Bronchial epithelial cell (primary cell): ENCODE measurements around the gene FNDC3A. TPM values are rescaled to one million over a fixed set of nuclear protein-coding genes. Genes with fewer than 3 reads are reported as not detected.
A peak's percentile ranks its signal among the peaks of the same experiment; 100 is the strongest.

Experiments used
- DNase-seq: peaks from one replicate; pipeline ENCODE4 v3.0.0-alpha.2; 2010; ENCODE audit warnings: low read depth
- FAIRE-seq: peaks from 2 replicates; lab custom pipeline; 2011; peaks lifted over from hg19 to GRCh38; lab: Jason Lieb, UNC
- H3K27me3 ChIP-seq: 2 replicates; pipeline ENCODE4 v1.5.1; 2011; ENCODE audit warnings: low read length; ENCODE audit not compliant: control insufficient read depth, insufficient read depth
- H3K36me3 ChIP-seq: 2 replicates; pipeline ENCODE4 v1.5.1; 2011; ENCODE audit warnings: low read length; ENCODE audit not compliant: control insufficient read depth, insufficient read depth
- H3K4me3 ChIP-seq: 2 replicates; pipeline ENCODE4 v1.5.1; 2011; ENCODE audit warnings: mild to moderate bottlenecking, low read depth, low read length, control low read depth
- total RNA-seq: library from RNA; depleted of rRNA; stranded (reverse); fragments of >200 nt; gene quantifications from 2 replicates; pipeline ENCODE4 v1.2.1, GENCODE V29; 2014
- TF ChIP-seq, protein P1 (sequence below): IDR thresholded peaks from 2 replicates; pipeline ENCODE4 v1.5.1; 2011; ENCODE audit warnings: mild to moderate bottlenecking, moderate library complexity, low read length, control low read depth, inconsistent platforms; ENCODE audit not compliant: insufficient read depth, severe bottlenecking

The FNDC3A gene, protein sequence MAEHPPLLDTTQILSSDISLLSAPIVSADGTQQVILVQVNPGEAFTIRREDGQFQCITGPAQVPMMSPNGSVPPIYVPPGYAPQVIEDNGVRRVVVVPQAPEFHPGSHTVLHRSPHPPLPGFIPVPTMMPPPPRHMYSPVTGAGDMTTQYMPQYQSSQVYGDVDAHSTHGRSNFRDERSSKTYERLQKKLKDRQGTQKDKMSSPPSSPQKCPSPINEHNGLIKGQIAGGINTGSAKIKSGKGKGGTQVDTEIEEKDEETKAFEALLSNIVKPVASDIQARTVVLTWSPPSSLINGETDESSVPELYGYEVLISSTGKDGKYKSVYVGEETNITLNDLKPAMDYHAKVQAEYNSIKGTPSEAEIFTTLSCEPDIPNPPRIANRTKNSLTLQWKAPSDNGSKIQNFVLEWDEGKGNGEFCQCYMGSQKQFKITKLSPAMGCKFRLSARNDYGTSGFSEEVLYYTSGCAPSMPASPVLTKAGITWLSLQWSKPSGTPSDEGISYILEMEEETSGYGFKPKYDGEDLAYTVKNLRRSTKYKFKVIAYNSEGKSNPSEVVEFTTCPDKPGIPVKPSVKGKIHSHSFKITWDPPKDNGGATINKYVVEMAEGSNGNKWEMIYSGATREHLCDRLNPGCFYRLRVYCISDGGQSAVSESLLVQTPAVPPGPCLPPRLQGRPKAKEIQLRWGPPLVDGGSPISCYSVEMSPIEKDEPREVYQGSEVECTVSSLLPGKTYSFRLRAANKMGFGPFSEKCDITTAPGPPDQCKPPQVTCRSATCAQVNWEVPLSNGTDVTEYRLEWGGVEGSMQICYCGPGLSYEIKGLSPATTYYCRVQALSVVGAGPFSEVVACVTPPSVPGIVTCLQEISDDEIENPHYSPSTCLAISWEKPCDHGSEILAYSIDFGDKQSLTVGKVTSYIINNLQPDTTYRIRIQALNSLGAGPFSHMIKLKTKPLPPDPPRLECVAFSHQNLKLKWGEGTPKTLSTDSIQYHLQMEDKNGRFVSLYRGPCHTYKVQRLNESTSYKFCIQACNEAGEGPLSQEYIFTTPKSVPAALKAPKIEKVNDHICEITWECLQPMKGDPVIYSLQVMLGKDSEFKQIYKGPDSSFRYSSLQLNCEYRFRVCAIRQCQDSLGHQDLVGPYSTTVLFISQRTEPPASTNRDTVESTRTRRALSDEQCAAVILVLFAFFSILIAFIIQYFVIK
- total RNA-seq: 23.0 and 24.0 TPM in 2 replicates

DNA sequence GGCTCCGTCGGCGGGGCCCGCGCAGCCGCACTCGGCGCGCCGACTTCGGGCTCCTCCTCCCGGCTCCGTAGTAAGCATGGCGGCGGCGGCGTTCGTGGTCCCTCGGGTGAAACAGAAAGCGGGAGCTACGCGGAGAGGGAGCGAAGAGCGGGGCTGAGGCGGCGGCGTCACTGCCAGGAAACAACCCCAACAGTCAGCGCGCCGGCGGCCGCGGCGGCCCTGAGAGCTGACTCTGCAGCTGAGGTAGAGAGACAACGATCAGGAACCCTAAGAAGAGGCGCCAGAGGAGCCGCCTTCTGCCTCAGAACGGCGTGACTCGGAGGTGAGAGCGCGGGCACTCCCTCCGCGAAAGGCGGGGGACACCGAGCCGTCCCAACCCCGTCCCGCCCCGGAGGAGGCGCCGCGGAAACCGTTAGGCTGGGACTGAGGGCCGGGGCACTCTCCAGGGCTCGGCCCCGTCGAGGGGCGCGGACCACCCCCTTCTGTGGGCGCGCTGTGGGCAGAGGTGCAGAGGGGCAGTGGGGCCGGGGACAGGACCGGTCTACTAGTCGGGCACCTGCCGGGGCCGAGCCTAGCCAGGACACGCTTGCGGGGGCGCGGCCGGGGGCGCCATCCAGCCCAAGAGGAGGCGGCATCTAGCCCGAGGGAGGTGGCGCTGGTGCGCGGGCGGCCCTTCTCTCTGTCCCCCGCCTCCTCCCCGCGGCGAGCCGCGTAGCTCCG, at the start of gene FNDC3A:
FNDC3A (plus strand) TSS at position 57 of the 720 bp plus-strand sequence. CDS start 30,279 bp downstream, outside the sequence.
- Histone ChIP-seq H3K27me3 (no peaks in the 10 kb centered on the region), H3K36me3 (no peaks in the 10 kb centered on the region), H3K4me3 (peak within 1 kb of the TSS; percentile 77)
- DNase-seq (peak; percentile 59), FAIRE-seq (no peak)
- TF ChIP-seq, protein P1, sequence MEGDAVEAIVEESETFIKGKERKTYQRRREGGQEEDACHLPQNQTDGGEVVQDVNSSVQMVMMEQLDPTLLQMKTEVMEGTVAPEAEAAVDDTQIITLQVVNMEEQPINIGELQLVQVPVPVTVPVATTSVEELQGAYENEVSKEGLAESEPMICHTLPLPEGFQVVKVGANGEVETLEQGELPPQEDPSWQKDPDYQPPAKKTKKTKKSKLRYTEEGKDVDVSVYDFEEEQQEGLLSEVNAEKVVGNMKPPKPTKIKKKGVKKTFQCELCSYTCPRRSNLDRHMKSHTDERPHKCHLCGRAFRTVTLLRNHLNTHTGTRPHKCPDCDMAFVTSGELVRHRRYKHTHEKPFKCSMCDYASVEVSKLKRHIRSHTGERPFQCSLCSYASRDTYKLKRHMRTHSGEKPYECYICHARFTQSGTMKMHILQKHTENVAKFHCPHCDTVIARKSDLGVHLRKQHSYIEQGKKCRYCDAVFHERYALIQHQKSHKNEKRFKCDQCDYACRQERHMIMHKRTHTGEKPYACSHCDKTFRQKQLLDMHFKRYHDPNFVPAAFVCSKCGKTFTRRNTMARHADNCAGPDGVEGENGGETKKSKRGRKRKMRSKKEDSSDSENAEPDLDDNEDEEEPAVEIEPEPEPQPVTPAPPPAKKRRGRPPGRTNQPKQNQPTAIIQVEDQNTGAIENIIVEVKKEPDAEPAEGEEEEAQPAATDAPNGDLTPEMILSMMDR: peak; percentile 13

DNA sequence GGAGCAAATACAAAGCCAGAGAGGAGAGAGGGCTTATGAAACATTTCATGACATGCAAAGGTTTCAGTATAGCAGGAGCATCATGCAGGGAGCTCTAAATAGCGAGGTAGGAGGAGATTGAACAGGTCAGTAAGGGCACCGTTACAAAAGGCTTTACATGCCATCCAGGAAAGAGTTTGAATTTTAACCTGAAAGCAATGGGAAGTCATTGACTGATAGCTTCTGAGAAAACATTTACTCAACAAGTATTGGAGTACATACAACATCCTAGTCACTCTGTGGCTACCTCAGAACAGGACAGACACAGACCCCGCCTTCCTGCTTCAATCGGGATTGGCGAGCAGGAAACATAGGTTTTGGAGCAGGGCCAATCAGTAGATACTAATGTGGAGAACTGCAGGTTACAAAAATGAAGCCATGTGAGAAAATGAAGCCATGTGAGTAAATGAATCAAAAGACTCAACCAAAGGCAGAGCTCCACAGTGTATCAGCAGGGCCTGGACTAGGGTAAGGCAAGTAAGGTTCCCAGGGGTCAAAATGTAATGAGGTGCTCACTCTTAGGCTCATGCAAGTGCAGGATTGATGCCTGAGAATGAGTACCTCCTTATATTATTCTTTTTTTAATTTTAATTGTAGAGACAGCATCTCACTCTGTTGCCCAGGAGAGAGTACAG, 46.8 kb upstream of the FNDC3A start:
- Histone ChIP-seq H3K36me3 (no peaks in the 10 kb centered on the region), H3K4me3 (no peak overlapping the region), H3K27me3 (peaks cover 3% of the 10 kb centered on the region)
- DNase-seq (no peak), FAIRE-seq (no peak)
- TF ChIP-seq, protein P1: no peak

DNA sequence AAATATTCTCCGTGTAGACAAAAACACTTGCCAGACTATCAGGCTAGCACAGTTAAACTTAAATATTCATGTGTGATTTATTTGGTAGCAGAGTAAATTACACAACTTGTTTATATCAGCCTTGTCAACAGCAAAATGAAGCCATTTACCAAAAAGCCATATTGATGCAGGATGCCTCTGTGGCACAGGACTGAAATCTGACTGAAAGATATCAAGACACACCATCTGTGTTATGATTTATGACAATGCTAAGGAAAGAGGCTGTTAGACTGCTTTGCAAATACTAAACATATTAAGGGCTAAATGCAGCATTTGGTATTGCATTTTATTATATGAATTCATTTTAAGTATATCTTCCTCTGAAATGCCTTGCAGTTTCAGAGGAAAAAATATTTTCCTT, 44.8 kb upstream of the FNDC3A start:
- no peak overlapping the region for H3K4me3 ChIP-seq
- FAIRE-seq: no peak

DNA sequence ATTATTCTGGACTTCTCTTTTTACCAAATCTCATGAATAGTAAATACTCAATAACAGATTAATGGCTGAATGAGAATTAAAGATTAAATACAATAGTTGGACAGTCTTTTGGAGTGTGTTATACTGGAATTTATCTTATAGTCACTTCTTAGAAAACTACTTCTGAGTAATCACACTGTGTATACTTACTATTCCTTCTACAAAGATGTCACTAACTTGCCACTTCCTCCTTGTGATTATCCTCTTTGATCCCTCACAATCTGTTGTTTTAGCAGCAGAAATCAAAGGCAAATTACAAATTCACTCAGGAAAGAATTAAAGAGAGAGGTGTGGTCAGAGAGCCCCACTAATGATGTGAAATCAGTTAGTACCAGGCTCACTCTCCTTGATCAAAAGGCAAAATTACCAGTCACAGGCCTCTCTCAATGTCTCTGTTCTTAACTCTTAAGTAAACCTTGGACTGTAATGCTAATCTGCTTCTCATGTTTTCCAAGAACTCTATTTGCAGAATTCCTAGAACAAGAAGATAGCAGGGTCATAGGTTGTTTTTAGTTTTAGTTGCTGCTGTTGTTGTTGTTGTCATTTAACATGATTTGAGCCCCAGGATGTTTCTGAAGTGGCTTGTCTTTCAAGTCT, 37.3 kb upstream of the FNDC3A start:
- FAIRE-seq: no peak
- TF ChIP-seq, protein P1: no peak

More for the DNA sequence above, 44.8 kb upstream of the FNDC3A start:
- no peak for DNase-seq
- TF ChIP-seq, protein P1: no peak
- peaks cover 3% of the 10 kb centered on the region for H3K27me3 ChIP-seq
- H3K36me3 ChIP-seq: no peaks in the 10 kb centered on the region

More for the DNA sequence above, 37.3 kb upstream of the FNDC3A start:
- no peak overlapping the region for H3K4me3 ChIP-seq
- H3K36me3 ChIP-seq: no peaks in the 10 kb centered on the region
- no peaks in the 10 kb centered on the region for H3K27me3 ChIP-seq
- no peak for DNase-seq
